T-helper 9 cell (primary cell): ENCODE results near the gene GOLGA6D.
"Not testable (repeated sequence)": the region's sequence is repeated elsewhere in the genome, so short reads cannot be mapped to it uniquely, and the experiment has no call there.

Experiments used
- DNase-seq: peaks from one replicate; pipeline ENCODE4 v3.0.0-alpha.2; 2020
- total RNA-seq, 2 donors: gene quantifications; one replicate each; lab custom pipeline; 2026; lab: John Stamatoyannopoulos, UW

Gene GOLGA6D
- total RNA-seq, result 0 reads per million in 2 donors

GRCh38 chr15:75282572-75282971 is at the start of gene GOLGA6D:
Gene GOLGA6D, plus strand, starts transcription at chr15:75282835. Its CDS starts 41 bp downstream, at chr15:75282876.
- DNase-seq, result not testable (repeated sequence)

- no peak for DNase-seq
Observed at GRCh38 chr15:75233504-75234190, 49.0 kb upstream of the GOLGA6D start.

DNA sequence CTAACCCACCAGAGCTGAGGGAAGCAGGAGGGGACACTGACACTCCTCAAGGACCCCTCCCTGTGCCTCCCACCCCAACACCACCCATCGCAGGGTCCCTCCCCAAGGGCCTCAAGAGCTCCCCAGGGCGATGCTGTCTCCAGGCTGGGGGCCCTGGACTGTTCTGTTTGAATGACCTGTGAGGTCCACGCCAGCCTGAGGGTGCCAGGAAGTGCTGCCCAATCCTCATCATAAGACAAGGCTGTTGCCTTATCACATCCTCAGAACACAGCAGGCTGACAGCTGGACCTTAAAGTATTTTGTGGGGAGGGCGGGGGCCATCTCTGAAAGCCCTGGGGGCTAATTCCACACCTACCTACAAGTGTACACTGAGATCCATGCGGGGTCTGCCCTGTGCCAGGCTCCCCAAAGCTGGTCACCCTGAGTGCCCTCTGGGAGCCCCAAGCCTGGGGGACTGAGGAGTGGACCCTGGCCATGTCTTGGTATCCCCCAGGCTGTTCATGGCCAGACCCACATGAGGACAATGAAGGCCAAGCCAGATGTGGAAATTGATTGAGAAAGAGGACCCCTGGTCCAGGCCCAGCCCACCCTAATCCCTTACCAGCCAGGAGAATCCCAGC is 48.3 kb upstream of the GOLGA6D start:
- DNase-seq, result no peak

DNA sequence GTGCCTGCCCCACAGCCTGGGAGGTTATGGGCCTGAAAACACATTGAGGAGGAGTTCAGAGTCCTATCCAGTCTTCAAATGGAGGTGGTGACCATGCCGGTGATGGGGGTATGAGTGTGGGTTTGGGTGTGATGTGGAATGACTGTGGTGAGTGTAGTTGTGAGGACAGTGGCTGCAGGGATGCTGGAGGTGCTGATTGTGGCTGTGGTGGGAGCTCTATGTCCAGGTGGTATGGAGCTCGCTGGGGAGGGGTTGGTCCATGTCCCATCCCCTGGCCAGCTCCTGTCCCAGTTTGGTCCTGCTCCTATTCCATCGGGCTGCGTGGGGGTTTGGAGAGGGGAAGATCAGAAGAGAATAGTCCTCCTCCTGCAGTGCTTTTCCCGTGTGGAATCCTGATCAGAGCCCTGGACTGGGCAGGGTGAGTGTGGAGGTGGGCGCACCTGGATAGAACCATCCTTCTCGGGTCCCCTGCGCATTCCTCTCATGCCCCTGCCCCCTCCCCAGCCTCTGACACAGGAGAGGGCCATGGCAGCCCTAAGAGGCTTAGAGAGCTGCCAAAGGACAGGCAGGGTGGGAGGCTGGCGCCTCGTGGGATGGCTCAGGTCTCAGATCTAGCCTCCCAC is 47.5 kb upstream of the GOLGA6D start:
- DNase-seq, result no peak

DNA sequence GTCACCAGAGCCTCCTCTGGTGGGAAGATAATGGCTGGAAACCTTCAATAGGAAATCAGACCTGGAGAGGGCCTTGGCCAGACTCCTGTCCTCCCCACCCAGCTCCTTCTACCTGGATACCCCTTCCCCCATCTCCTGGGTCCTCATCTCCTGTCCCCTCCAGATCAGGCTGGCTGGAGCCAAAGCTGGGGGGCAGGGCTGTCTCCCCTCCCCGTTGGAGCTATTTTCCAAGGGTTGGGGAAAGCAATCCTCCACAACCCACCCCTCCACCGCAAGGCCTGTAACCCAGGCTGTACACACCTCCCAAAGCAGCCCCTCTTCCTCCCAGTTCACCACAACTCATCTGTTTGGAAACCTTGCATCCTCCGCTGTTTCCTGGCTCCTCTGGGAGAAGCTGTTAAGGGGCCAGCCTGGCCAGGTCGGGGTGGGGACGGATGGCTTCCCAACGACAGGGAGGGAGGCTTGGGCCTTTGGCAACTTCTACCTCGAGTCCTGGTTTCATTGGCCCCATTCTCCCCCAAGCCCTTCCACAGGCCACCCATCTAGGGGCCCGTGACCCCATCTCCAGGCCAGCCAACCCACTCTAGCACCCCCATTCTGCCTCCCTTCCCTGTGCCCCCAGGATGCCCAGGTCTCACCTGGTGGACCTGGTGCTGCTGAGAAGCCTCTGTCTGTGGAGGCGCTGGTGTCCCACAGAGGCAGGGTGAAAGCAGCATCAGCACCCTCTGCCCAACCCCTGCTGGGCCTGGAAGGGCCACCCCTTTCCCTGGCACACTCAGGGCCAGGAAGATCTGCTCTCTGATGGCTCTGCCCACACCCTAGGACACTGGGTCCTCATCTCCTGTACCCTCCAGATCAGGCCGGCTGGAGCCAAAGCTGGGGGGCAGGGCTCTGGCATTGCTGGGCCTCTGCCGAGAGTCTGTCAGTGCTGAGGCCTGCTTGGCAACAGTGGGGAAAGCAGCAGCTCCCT is 46.6 kb upstream of the GOLGA6D start:
- no peak for DNase-seq

- DNase-seq, result no peak
Observed at GRCh38 chr15:75237316-75237982, 45.2 kb upstream of the GOLGA6D start.

GRCh38 chr15:75238150-75238549 is 44.5 kb upstream of the GOLGA6D start:
- DNase-seq, result no peak

- not testable (repeated sequence) for DNase-seq
Observed at GRCh38 chr15:75245741-75246140, 36.9 kb upstream of the GOLGA6D start.

DNA sequence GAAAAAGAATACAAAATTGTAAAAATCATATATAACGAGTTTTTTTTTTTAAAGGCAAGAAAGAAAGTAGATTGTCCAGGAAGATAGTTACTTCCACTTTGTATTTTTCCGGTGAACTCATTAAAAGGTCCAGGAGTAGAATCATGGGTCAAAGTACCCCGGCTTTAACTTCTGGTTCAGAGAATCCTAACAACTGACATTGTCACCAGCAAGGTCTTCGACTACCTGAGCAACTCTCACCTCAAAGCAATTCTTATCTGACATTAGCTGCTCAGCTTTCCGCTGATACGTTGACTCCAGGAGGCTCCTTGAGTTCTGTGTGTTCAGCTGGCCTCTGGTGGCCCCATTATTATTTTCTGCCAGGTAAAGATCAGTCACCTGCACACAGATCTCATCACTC is 33.6 kb upstream of the GOLGA6D start:
- not testable (repeated sequence) for DNase-seq

GRCh38 chr15:75249726-75250125 is 32.9 kb upstream of the GOLGA6D start:
- DNase-seq, result no peak

DNA sequence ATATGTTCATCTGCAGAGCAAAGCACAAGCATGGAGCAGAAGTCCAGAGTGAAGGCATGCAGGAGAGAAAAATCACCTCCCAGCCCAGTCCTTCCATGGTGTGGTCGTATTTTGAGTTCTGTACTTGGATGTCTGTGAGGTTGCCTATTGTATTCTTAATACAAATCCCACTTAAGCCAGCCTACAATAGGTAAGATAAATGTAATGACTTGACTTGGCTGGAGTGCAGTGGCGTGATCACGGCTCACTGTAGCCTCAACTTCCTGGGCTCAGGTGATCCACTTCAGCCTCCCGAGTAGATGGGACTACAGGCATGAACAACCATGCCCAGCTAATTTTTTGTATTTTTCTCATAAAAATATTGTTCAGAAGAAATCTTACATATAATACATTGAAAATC is 31.3 kb upstream of the GOLGA6D start:
- not testable (repeated sequence) for DNase-seq

- not testable (repeated sequence) for DNase-seq
Observed at GRCh38 chr15:75252285-75252684, 30.4 kb upstream of the GOLGA6D start.

- not testable (repeated sequence) for DNase-seq
Observed at GRCh38 chr15:75258034-75258433, 24.6 kb upstream of the GOLGA6D start, which contains the start of gene GOLGA6C. Gene GOLGA6C, plus strand, starts transcription at chr15:75258334. Its CDS starts 265 bp downstream, at chr15:75258599.

- not testable (repeated sequence) for DNase-seq
Observed at GRCh38 chr15:75258620-75259343, 23.9 kb upstream of the GOLGA6D start.

GRCh38 chr15:75259873-75260272 is 22.8 kb upstream of the GOLGA6D start:
- DNase-seq, result not testable (repeated sequence)

DNA sequence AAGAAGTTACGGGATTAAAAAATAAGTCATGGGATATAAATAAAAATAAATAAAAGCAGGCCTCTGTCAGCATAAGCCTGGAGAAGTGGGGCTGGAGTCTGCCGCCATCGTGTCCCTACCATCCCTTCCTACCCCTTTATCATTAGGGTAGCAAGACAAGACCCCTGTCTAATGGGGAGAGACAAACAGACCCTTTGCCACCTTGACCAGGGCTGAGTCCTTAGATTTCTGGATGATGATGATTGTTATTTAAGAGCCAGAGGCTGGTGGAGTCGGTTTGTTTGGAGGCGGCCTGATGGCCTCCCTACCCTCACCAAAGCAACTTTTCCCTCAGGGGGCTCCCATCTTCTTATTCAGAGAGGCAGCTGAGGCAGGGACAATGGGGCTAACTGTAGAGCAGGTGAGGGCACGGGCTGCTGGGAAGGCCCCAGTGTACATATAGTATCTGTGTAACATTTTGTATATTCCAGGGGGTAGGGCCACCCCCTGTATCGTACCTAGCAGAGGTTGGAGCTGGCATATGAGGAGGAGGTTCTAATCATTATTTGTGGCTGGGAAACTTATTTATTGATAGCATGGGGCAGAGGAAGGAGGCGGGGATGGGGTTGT is 8.8 kb upstream of the GOLGA6D start:
- DNase-seq, result not testable (repeated sequence)

GRCh38 chr15:75274509-75275107 is 8.0 kb upstream of the GOLGA6D start:
- DNase-seq, result peak; percentile 43

- not testable (repeated sequence) for DNase-seq
Observed at GRCh38 chr15:75275617-75276016, 7.0 kb upstream of the GOLGA6D start.

DNA sequence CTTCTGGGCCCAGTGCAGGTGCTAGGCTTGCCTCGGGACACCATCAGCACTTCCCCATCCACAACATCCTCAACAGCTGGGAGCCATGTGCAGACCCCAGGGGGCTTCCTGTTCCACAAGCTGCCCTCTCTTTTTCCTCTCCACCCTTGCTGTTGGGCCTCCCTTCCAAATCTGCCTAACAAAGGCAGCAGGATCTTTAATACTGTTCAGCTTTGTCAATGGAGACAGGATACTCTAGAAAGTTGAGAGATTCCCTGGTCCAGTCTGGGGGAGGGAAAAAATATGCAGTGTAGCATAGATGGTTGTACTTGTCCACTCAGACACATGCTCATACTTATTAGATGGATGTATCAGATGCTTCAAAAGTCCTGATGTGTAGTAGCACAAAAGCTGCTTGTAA is 4.1 kb upstream of the GOLGA6D start:
- DNase-seq, result not testable (repeated sequence)

GRCh38 chr15:75284152-75284551 is 1.5 kb downstream of the GOLGA6D start:
- not testable (repeated sequence) for DNase-seq
